T-cell (primary cell): Measurements from ENCODE around the gene DPH5. TPM values are rescaled to one million over a fixed set of nuclear protein-coding genes. Genes with fewer than 3 reads are reported as not detected.

Source experiments
- ATAC-seq, 4 experiments: fragments of 200-7000 bp in 3 of 4; fragments of 150-1000 bp in 1 of 4; cut with Tn5 transposase; replicated peaks in 1 of 4; 1 replicate in 3 of 4; 2 replicates in 1 of 4; pipeline ENCODE4 v1.10.0; 2021; ENCODE audit warnings: moderate library complexity in 3 of 4, mild to moderate bottlenecking in 2 of 4, moderate number of reproducible peaks in 1 of 4
- CTCF ChIA-PET, 2 donors: fragments of 300-600 bp; sonication (Branson Sonifier 250); formaldehyde crosslinking; loops; one replicate each; lab custom pipeline; 2022; ENCODE audit warnings: antibody characterized with exemption in 2 of 2; lab: Charles Lee
- POLR2A ChIA-PET, 2 donors: fragments of 300-600 bp; sonication (Branson Sonifier 250); formaldehyde crosslinking; loops; one replicate each; lab custom pipeline; 2022; ENCODE audit warnings: antibody characterized with exemption in 2 of 2; lab: Charles Lee
- DNase-seq, 35 experiments: peaks; one replicate each; pipeline versions ENCODE4 v3.0.0 to v3.0.0-alpha.2; 2013 to 2023
- H3K27ac ChIP-seq: one replicate; pipeline ENCODE4 v1.5.1; 2013; ENCODE audit warnings: low read length
- H3K27me3 ChIP-seq, 2 experiments: replicated peaks in 1 of 2; 1 replicate in 1 of 2; 2 replicates in 1 of 2; pipeline versions ENCODE4 v1.6.1 to v1.7.0; 2013; ENCODE audit warnings: low read length in 1 of 2, mixed read lengths in 1 of 2; ENCODE audit not compliant: control insufficient read depth in 2 of 2, insufficient read depth in 2 of 2; ENCODE audit errors: extremely low read depth in 1 of 2
- H3K36me3 ChIP-seq, 2 donors: 1 replicate in 1 of 2; 2 replicates in 1 of 2; pipeline versions ENCODE4 v1.6.1 to v1.7.0; 2013; ENCODE audit warnings: low read length in 1 of 2; ENCODE audit not compliant: control insufficient read depth in 2 of 2, insufficient read depth in 1 of 2; ENCODE audit errors: extremely low read depth in 1 of 2
- H3K4me1 ChIP-seq, 2 experiments: 1 replicate in 1 of 2; 2 replicates in 1 of 2; pipeline versions ENCODE4 v1.6.1 to v1.7.0; 2013; ENCODE audit warnings: low read length in 2 of 2, mixed read lengths in 1 of 2; ENCODE audit not compliant: insufficient read depth in 2 of 2, control insufficient read depth in 1 of 2; ENCODE audit errors: extremely low read depth in 1 of 2
- H3K4me3 ChIP-seq, 2 donors: 1 replicate in 1 of 2; 2 replicates in 1 of 2; pipeline versions ENCODE4 v1.5.1 to v1.7.0; 2013; ENCODE audit warnings: mild to moderate bottlenecking in 2 of 2, low read length in 1 of 2, moderate library complexity in 1 of 2; ENCODE audit not compliant: control insufficient read depth in 1 of 2; ENCODE audit errors: extremely low read depth in 1 of 2
- H3K9me3 ChIP-seq: 2 replicates; pipeline ENCODE4 v1.7.0; 2013
- H3K27ac Mint-ChIP-seq, 2 donors: one replicate each; pipeline ENCODE4 v1.8.0; 2020 to 2021; ENCODE audit warnings: mild to moderate bottlenecking in 2 of 2, mixed read lengths in 2 of 2
- H3K27me3 Mint-ChIP-seq, 2 donors: one replicate each; pipeline ENCODE4 v1.8.0; 2021 to 2022; ENCODE audit warnings: mixed read lengths in 2 of 2
- H3K36me3 Mint-ChIP-seq: one replicate; pipeline ENCODE4 v1.8.0; 2021; ENCODE audit warnings: mixed read lengths
- H3K4me1 Mint-ChIP-seq, 3 donors: one replicate each; pipeline ENCODE4 v1.8.0; 2020 to 2022; ENCODE audit warnings: mixed read lengths in 3 of 3, mild to moderate bottlenecking in 1 of 3
- H3K4me3 Mint-ChIP-seq, 3 donors: one replicate each; pipeline ENCODE4 v1.8.0; 2020 to 2022; ENCODE audit warnings: mild to moderate bottlenecking in 3 of 3, mixed read lengths in 3 of 3, moderate library complexity in 3 of 3
- H3K9me3 Mint-ChIP-seq, 3 donors: one replicate each; pipeline ENCODE4 v1.8.0; 2020 to 2022; ENCODE audit warnings: mixed read lengths in 3 of 3
- WGBS: methylation state at CpG from one replicate; pipeline ENCODE4 v1.1.5; 2013; ENCODE audit warnings: missing lambda C conversion rate; ENCODE audit not compliant: insufficient coverage; 5-methylcytosine and 5-hydroxymethylcytosine counted together
- total RNA-seq, 35 experiments: library from RNA in 6 of 35; stranded (reverse) in 6 of 35; fragments of 120-200 nt in 1 of 35; gene quantifications; one replicate each; pipeline versions ENCODE4 v1.2.1 to v1.2.4 and lab custom pipeline; 2013 to 2026

DPH5 gene
- total RNA-seq, 5 donors from 2014 or later (not counting 1 experiment from before 2014, with no cell fraction given): 42.7 to 65.6 (median 45.0) TPM

- H3K27me3 Mint-ChIP-seq: no peaks in the 10 kb centered on the region
- H3K4me1 Mint-ChIP-seq: peaks cover 60 to 74% (median 61%) of the 10 kb centered on the region in 3 donors
- no peaks in the 10 kb centered on the region for H3K9me3 ChIP-seq
- no peaks in the 10 kb centered on the region for H3K36me3 ChIP-seq
- no peak overlapping the region for H3K27ac ChIP-seq
- ATAC-seq (no peak), DNase-seq (no peak)
- H3K4me3 ChIP-seq: no peak overlapping the region
- H3K4me3 Mint-ChIP-seq: no peak overlapping the region
- peaks cover 10 to 41% of the 10 kb centered on the region in 2 experiments for H3K4me1 ChIP-seq
- H3K27ac Mint-ChIP-seq: no peak overlapping the region
- no CpG with 5 or more reads among the region's 1 CpG for WGBS
- POLR2A ChIA-PET: interaction anchor here in 1 of 2 donors (0.7 kb wide), 1 partner anchor 850 kb away, joined by 3 read pairs; no protein-coding TSS in a partner anchor
- CTCF ChIA-PET: no interaction called here
- H3K36me3 Mint-ChIP-seq: peaks cover 23% of the 10 kb centered on the region
- peaks cover 0 to 4% (median 0%) of the 10 kb centered on the region in 3 donors for H3K9me3 Mint-ChIP-seq
- no peaks in the 10 kb centered on the region for H3K27me3 ChIP-seq
Observed at GRCh38 chr1:101029184-101029583, 3.6 kb upstream of the DPH5 start.

DNA sequence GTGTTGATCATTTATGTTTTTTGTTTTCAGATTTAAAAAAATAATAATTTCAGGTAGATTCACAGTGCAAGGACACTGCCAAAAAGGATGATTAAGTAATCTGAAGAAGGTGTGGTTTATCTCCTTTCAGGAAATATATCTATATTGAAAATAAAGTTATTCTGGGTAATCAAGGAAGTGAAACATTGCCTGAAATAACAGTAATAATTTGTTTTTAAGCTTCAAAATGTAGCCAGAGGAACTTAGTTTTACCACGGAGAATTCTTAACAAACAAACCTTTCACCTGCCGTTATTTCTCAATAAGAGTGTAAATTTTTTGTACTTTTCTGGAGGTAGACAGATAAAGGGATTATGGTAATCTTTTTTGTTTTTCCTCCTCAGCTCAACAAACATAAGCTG is 2.9 kb upstream of the DPH5 start:
- POLR2A ChIA-PET: interaction anchor here in 1 of 2 donors (0.7 kb wide), 1 partner anchor 851 kb away, joined by 3 read pairs; no protein-coding TSS in a partner anchor
- CTCF ChIA-PET: no interaction called here
- Mint-ChIP-seq H3K27me3 (no peaks in the 10 kb centered on the region), H3K27ac (peak overlapping the region in 1 of 2 donors; percentile 39), H3K36me3 (peaks cover 27% of the 10 kb centered on the region), H3K9me3 (peaks cover 0 to 4% (median 0%) of the 10 kb centered on the region in 3 donors), H3K4me3 (no peak overlapping the region), H3K4me1 (peaks cover 65 to 76% (median 67%) of the 10 kb centered on the region in 3 donors)
- Histone ChIP-seq H3K36me3 (peaks cover 0 to 2% of the 10 kb centered on the region in 2 donors), H3K27ac (no peak overlapping the region), H3K27me3 (no peaks in the 10 kb centered on the region), H3K4me3 (no peak overlapping the region), H3K9me3 (no peaks in the 10 kb centered on the region), H3K4me1 (peaks cover 14 to 44% of the 10 kb centered on the region in 2 experiments)
- WGBS: no CpG with 5 or more reads among the region's 2 CpGs
- DNase-seq: no peak
- no peak for ATAC-seq

DNA sequence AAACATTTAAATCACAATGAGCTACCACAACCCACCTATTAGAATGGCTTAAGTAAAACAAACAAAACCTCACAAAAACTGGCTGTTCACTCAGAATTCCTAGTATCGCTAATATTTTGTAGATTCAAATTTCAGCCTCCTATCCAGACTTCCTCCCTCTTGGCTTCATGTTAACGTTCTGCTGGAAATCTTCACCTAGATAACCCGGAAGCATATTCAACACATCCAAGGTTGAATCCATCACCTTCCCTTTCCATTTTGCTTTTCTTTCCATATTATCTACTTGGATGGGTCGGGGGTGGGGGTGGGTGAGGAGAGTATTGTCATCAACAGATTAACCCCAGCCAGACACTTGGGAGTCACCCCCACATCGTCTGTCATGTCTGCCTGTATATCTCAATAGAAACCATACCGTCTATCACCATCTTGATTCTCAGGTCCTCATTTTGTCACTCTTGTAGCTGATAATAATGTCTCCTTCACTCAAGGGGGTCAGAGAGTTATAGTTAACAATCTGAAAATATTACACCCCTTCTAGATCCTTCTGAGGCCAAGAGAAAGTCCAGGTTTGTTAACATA is 1.7 kb upstream of the DPH5 start:
- H3K9me3 Mint-ChIP-seq: no peaks in the 10 kb centered on the region
- H3K27me3 ChIP-seq: no peaks in the 10 kb centered on the region
- H3K4me3 ChIP-seq: peak overlapping the region in 1 of 2 donors; percentile 35
- peaks cover 0 to 2% of the 10 kb centered on the region in 2 donors for H3K36me3 ChIP-seq
- H3K9me3 ChIP-seq: no peaks in the 10 kb centered on the region
- peak overlapping the region; percentile 1 to 9 for H3K27ac Mint-ChIP-seq
- CTCF ChIA-PET: interaction anchor here in 1 of 2 donors (1.1 kb wide), 1 partner anchor 32 kb away, joined by 5 read pairs; no protein-coding TSS in a partner anchor
- H3K4me1 Mint-ChIP-seq: peaks cover 73 to 80% (median 75%) of the 10 kb centered on the region in 3 donors
- DNase-seq: no peak
- no peak overlapping the region for H3K27ac ChIP-seq
- ATAC-seq: no peak
- WGBS: 94% methylated on average over 2 of the region's 6 CpGs
- H3K36me3 Mint-ChIP-seq: peaks cover 25% of the 10 kb centered on the region
- peak overlapping the region; percentile 37 to 92 (median 53) for H3K4me3 Mint-ChIP-seq
- no peaks in the 10 kb centered on the region for H3K27me3 Mint-ChIP-seq
- POLR2A ChIA-PET: interaction anchor here in 1 of 2 donors (0.6 kb wide), 1 partner anchor 54 kb away, joined by 6 read pairs; no protein-coding TSS in a partner anchor
- peaks cover 17 to 48% of the 10 kb centered on the region in 2 experiments for H3K4me1 ChIP-seq

DNA sequence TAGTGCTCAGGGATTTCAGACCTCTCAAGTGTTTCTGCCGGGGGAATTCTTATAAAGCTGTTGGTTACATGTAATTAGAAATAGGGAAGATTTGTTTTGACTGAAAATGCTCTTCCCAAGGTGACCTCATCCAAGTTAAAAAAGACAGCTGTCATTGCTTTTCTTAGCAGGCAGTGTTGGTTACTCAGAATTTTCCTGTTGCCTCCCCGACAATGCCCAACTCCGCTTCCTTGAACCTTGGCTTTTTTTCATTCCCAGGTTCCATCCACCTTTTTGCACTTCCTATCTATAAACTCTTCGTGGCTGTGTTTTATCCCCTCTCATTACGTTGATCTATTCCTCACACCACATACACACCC is 825 bp upstream of the DPH5 start:
- CTCF ChIA-PET: interaction anchor here (1.0 to 1.4 kb wide), 4 partner anchors 21 to 262 kb away, joined by 3 to 6 read pairs (median 4); no protein-coding TSS in a partner anchor

DNA sequence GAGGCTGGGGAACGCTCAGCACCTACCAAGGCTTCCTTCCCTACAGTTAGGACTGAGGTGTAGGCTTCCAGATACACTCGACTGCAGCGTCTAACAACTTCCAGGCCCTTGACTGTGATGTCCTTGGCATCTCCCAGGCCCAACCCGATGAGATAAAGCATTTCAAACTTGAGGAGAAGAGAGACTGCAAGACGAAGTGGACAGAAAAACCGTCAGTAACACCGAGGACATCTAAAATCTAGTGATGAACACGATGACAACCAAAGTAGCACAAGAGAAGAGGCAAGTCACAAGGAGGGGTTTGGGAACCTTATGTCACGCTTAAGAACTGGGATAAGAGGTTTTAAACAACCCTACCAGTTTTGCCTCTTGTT is 314 bp downstream of the DPH5 start:
- Histone ChIP-seq H3K9me3 (no peaks in the 10 kb centered on the region), H3K4me3 (peak overlapping the region; percentile 84 to 98), H3K27me3 (no peaks in the 10 kb centered on the region), H3K36me3 (peaks cover 2 to 12% of the 10 kb centered on the region in 2 donors), H3K4me1 (peaks cover 17 to 48% of the 10 kb centered on the region in 2 experiments), H3K27ac (peak overlapping the region; percentile 81)
- POLR2A ChIA-PET: interaction anchor here in 1 of 2 donors (0.6 to 0.8 kb wide), 2 partner anchors 85 to 210 kb away, joined by 3 to 11 read pairs; no protein-coding TSS in a partner anchor
- H3K27me3 Mint-ChIP-seq: no peaks in the 10 kb centered on the region
- peaks cover 75 to 82% (median 80%) of the 10 kb centered on the region in 3 donors for H3K4me1 Mint-ChIP-seq
- peaks cover 33% of the 10 kb centered on the region for H3K36me3 Mint-ChIP-seq
- CTCF ChIA-PET: interaction anchor here in 1 of 2 donors (0.7 to 1.4 kb wide), 5 partner anchors 86 to 263 kb away, joined by 3 to 6 read pairs (median 5); no protein-coding TSS in a partner anchor
- DNase-seq (peak in 15 of 35 experiments; percentile 1 to 36 (median 13)), ATAC-seq (peak; percentile 44 to 58 (median 50))
- 0% methylated on average over 4 of the region's 9 CpGs for WGBS
- peak overlapping the region; percentile 92 to 96 (median 96) for H3K4me3 Mint-ChIP-seq
- peak overlapping the region; percentile 98 to 99 for H3K27ac Mint-ChIP-seq
- no peaks in the 10 kb centered on the region for H3K9me3 Mint-ChIP-seq

More for the DNA sequence above, 825 bp upstream of the DPH5 start:
- Mint-ChIP-seq H3K36me3 (peaks cover 28% of the 10 kb centered on the region), H3K4me1 (peaks cover 75 to 82% (median 78%) of the 10 kb centered on the region in 3 donors), H3K27me3 (no peaks in the 10 kb centered on the region), H3K9me3 (no peaks in the 10 kb centered on the region), H3K27ac (peak overlapping the region; percentile 98 to 99), H3K4me3 (peak overlapping the region; percentile 92 to 96 (median 96))
- H3K9me3 ChIP-seq: no peaks in the 10 kb centered on the region
- ATAC-seq (no peak), DNase-seq (no peak)
- no peaks in the 10 kb centered on the region for H3K27me3 ChIP-seq
- H3K27ac ChIP-seq: peak overlapping the region; percentile 81
- peak overlapping the region; percentile 84 to 98 for H3K4me3 ChIP-seq
- WGBS: 20% methylated on average over 2 of the region's 5 CpGs
- H3K4me1 ChIP-seq: peaks cover 17 to 48% of the 10 kb centered on the region in 2 experiments
- POLR2A ChIA-PET: interaction anchor here in 1 of 2 donors (0.6 kb wide), 1 partner anchor 74 kb away, joined by 3 read pairs; no protein-coding TSS in a partner anchor
- H3K36me3 ChIP-seq: peaks cover 2 to 5% of the 10 kb centered on the region in 2 donors

DNA sequence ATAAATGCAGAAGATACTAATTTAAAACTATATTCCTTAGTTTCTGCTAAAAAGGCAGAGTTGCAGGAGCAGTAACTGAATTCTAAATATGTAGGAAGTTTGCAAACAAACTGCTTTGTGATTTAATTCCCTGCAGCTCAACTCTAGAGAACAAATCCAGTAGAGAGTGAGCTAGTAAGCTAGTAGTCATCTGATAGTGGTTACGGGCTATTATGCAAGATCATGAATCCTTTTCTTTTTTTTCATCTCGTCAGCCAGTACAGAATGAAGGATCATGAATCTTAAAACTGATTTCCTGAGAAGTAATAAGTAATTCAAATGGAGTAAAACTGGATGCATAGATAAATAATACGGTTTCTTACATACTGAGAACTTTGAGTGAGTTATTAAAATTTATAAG is 3.3 kb downstream of the DPH5 start:
- Mint-ChIP-seq H3K27me3 (no peaks in the 10 kb centered on the region), H3K36me3 (peaks cover 44% of the 10 kb centered on the region), H3K27ac (peak overlapping the region; percentile 69 to 73), H3K9me3 (no peaks in the 10 kb centered on the region), H3K4me1 (peaks cover 61 to 69% (median 69%) of the 10 kb centered on the region in 3 donors), H3K4me3 (no peak overlapping the region)
- ATAC-seq (no peak), DNase-seq (no peak)
- H3K9me3 ChIP-seq: no peaks in the 10 kb centered on the region
- H3K4me1 ChIP-seq: peaks cover 12 to 27% of the 10 kb centered on the region in 2 experiments
- no peaks in the 10 kb centered on the region for H3K27me3 ChIP-seq
- POLR2A ChIA-PET: interaction anchor here in 1 of 2 donors (0.7 kb wide), 1 partner anchor 95 kb away, joined by 3 read pairs; no protein-coding TSS in a partner anchor
- no peak overlapping the region for H3K27ac ChIP-seq
- CTCF ChIA-PET: interaction anchor here (0.8 to 1.2 kb wide), 2 partner anchors 264 to 266 kb away, joined by 3 to 6 read pairs; no protein-coding TSS in a partner anchor
- no peak overlapping the region for H3K4me3 ChIP-seq
- peaks cover 2 to 13% of the 10 kb centered on the region in 2 donors for H3K36me3 ChIP-seq
- no CpG with 5 or more reads among the region's 3 CpGs for WGBS
